D721Med (cell line): ENCODE results near the gene SBF1.

Source experiments
- DNase-seq: peaks from one replicate; pipeline ENCODE4 v3.0.0; 2011; ENCODE audit warnings: low spot score; ENCODE audit not compliant: insufficient read length
- FAIRE-seq: peaks from 2 replicates; lab custom pipeline; 2011; peaks lifted over from hg19 to GRCh38; lab: Jason Lieb, UNC
- CTCF ChIP-seq: IDR thresholded peaks from 2 replicates; pipeline ENCODE4 v1.5.1; 2012; ENCODE audit warnings: mild to moderate bottlenecking, control low read depth; ENCODE audit not compliant: insufficient read depth; ENCODE audit errors: missing control alignments

SBF1 gene

GRCh38 chr22:50446708-50447575 is 27.9 kb downstream of the SBF1 start:
- no peak for TF ChIP-seq CTCF
- DNase-seq (no peak), FAIRE-seq (no peak)

GRCh38 chr22:50445880-50446707 is 28.7 kb downstream of the SBF1 start:
- FAIRE-seq (no peak), DNase-seq (no peak)
- TF ChIP-seq CTCF = no peak

GRCh38 chr22:50445071-50445879 is 29.6 kb downstream of the SBF1 start:
- FAIRE-seq = no peak
- TF ChIP-seq CTCF = no peak
- no peak for DNase-seq

- DNase-seq (no peak), FAIRE-seq (no peak)
- no peak for TF ChIP-seq CTCF
These were observed 30.2 kb downstream of the SBF1 start for GRCh38 chr22:50444663-50445062.

GRCh38 chr22:50443801-50444625 is 30.8 kb downstream of the SBF1 start:
- TF ChIP-seq CTCF = no peak

GRCh38 chr22:50443197-50443596 is 31.6 kb downstream of the SBF1 start:
- FAIRE-seq = no peak
- DNase-seq = no peak
- TF ChIP-seq CTCF = no peak

More at GRCh38 chr22:50443801-50444625, 30.8 kb downstream of the SBF1 start:
- FAIRE-seq (no peak), DNase-seq (no peak)
